IMR-90 (cell line): Measurements from ENCODE around the gene CERKL.

Experiments
- BHLHE40 ChIP-seq: fragments of 150-350 bp; IDR thresholded peaks from 2 replicates; pipeline ENCODE4 v1.6.1; 2016; ENCODE audit warnings: mild to moderate bottlenecking, low read depth, low read length
- MAZ ChIP-seq: IDR thresholded peaks from 2 replicates; pipeline ENCODE4 v1.6.1; 2012; ENCODE audit warnings: low read depth, mild to moderate bottlenecking, low read length, improper control_type of control experiment, moderate library complexity, borderline replicate concordance
- MXI1 ChIP-seq: IDR thresholded peaks from 2 replicates; pipeline ENCODE4 v1.6.1; 2012; ENCODE audit warnings: low read depth, mild to moderate bottlenecking, low read length, moderate library complexity, borderline replicate concordance
- POLR2A ChIP-seq: IDR thresholded peaks from 2 replicates; pipeline ENCODE4 v1.6.1; 2012; ENCODE audit warnings: mild to moderate bottlenecking, low read depth, low read length
- RAD21 ChIP-seq: IDR thresholded peaks from 2 replicates; pipeline ENCODE4 v1.6.1; 2012; ENCODE audit warnings: low read length, improper control_type of control experiment
- RCOR1 ChIP-seq: IDR thresholded peaks from 2 replicates; pipeline ENCODE4 v1.6.1; 2012; ENCODE audit warnings: mild to moderate bottlenecking, low read length, improper control_type of control experiment; ENCODE audit not compliant: insufficient replicate concordance
- TF ChIP-seq, protein P1 (sequence below): conservative IDR thresholded peaks from 2 replicates; pipeline ENCODE4 v1.5.1; 2012; ENCODE audit warnings: mild to moderate bottlenecking, low read depth, low read length, improper control_type of control experiment
- TF ChIP-seq, protein P2 (sequence below): fragments of 150-350 bp; IDR thresholded peaks from 2 replicates; pipeline ENCODE4 v1.6.1; 2016; ENCODE audit warnings: low read depth, mild to moderate bottlenecking, low read length, moderate library complexity, borderline replicate concordance

DNA sequence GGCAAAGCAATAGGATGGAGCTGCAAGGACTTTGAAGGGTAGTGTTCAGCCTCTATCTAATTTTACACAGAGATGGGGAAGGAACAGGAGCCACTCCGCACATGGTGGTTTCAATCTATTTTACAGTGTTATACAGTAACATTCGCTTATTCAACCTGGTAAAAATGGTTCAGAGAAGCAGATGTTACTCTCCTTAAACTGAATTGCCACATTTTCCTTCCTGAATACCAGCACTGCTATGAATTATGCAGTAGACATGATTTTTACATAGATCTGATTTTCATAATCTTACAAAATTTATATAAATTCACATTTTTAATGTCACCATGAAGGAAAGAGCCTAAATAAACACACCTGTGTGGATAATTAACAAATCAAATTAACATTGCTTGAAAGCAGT, 114.7 kb downstream of the CERKL start:
- TF ChIP-seq, protein P1, sequence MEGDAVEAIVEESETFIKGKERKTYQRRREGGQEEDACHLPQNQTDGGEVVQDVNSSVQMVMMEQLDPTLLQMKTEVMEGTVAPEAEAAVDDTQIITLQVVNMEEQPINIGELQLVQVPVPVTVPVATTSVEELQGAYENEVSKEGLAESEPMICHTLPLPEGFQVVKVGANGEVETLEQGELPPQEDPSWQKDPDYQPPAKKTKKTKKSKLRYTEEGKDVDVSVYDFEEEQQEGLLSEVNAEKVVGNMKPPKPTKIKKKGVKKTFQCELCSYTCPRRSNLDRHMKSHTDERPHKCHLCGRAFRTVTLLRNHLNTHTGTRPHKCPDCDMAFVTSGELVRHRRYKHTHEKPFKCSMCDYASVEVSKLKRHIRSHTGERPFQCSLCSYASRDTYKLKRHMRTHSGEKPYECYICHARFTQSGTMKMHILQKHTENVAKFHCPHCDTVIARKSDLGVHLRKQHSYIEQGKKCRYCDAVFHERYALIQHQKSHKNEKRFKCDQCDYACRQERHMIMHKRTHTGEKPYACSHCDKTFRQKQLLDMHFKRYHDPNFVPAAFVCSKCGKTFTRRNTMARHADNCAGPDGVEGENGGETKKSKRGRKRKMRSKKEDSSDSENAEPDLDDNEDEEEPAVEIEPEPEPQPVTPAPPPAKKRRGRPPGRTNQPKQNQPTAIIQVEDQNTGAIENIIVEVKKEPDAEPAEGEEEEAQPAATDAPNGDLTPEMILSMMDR: no peak
- TF ChIP-seq, protein P2, sequence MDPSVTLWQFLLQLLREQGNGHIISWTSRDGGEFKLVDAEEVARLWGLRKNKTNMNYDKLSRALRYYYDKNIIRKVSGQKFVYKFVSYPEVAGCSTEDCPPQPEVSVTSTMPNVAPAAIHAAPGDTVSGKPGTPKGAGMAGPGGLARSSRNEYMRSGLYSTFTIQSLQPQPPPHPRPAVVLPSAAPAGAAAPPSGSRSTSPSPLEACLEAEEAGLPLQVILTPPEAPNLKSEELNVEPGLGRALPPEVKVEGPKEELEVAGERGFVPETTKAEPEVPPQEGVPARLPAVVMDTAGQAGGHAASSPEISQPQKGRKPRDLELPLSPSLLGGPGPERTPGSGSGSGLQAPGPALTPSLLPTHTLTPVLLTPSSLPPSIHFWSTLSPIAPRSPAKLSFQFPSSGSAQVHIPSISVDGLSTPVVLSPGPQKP: no peak
- TF ChIP-seq POLR2A: no peak
- TF ChIP-seq BHLHE40: no peak
- TF ChIP-seq MAZ: no peak
- TF ChIP-seq RCOR1: no peak
- TF ChIP-seq MXI1: no peak
- no peak for TF ChIP-seq RAD21
